Measurements from ENCODE around the gene YPEL5. TPM values are rescaled to one million over a fixed set of nuclear protein-coding genes. Genes with fewer than 3 reads are reported as not detected.

The YPEL5 gene
- total RNA-seq, 2 donors from 2014 or later = 83.9 to 103 TPM

- TF ChIP-seq CTCF (IDR thresholded peaks at IDR 0.05) = no peak
- Histone ChIP-seq H3K27me3 (replicated peaks; ENCODE audit: insufficient read depth) (no peaks in the 10 kb centered on the region), H3K9me3 (no peaks in the 10 kb centered on the region), H3K27ac (no peak overlapping the region), H3K36me3 (no peaks in the 10 kb centered on the region), H3K4me1 (ENCODE audit: control insufficient read depth in 1 of 2, low read depth in 2 of 2) (no peaks in the 10 kb centered on the region), H3K4me3 (no peak overlapping the region)
- DNase-seq (ENCODE audit: low spot score) (no peak), ATAC-seq (ENCODE audit: insufficient number of reproducible peaks, low FRiP score, low read depth) (no peak)
Measured at GRCh38 chr2:30172627-30173026, 25.8 kb downstream of the YPEL5 start.

- Histone ChIP-seq H3K4me1 (ENCODE audit: control insufficient read depth in 1 of 2, low read depth in 2 of 2) (no peaks in the 10 kb centered on the region), H3K4me3 (no peak overlapping the region), H3K27me3 (replicated peaks; ENCODE audit: insufficient read depth) (no peaks in the 10 kb centered on the region), H3K36me3 (no peaks in the 10 kb centered on the region), H3K9me3 (no peaks in the 10 kb centered on the region), H3K27ac (no peak overlapping the region)
- DNase-seq (ENCODE audit: low spot score) (no peak), ATAC-seq (ENCODE audit: insufficient number of reproducible peaks, low FRiP score, low read depth) (no peak)
- TF ChIP-seq CTCF (IDR thresholded peaks at IDR 0.05) = no peak
Measured at GRCh38 chr2:30177440-30177839, 30.6 kb downstream of the YPEL5 start.

GRCh38 chr2:30177956-30178355 lies 31.1 kb downstream of the YPEL5 start:
- no peak for ATAC-seq (ENCODE audit: insufficient number of reproducible peaks, low FRiP score, low read depth)
- H3K36me3 ChIP-seq = no peaks in the 10 kb centered on the region
- no peaks in the 10 kb centered on the region for H3K27me3 ChIP-seq (replicated peaks; ENCODE audit: insufficient read depth)
- no peaks in the 10 kb centered on the region for H3K9me3 ChIP-seq
- DNase-seq (ENCODE audit: low spot score) = no peak
- TF ChIP-seq CTCF (IDR thresholded peaks at IDR 0.05) = no peak
- H3K4me1 ChIP-seq (ENCODE audit: control insufficient read depth in 1 of 2, low read depth in 2 of 2) = no peaks in the 10 kb centered on the region
- H3K27ac ChIP-seq = no peak overlapping the region
- H3K4me3 ChIP-seq = no peak overlapping the region

GRCh38 chr2:30178618-30179434 lies 32.0 kb downstream of the YPEL5 start:
- no peak overlapping the region for H3K27ac ChIP-seq
- DNase-seq (ENCODE audit: low spot score) = no peak
- no peaks in the 10 kb centered on the region for H3K27me3 ChIP-seq (replicated peaks; ENCODE audit: insufficient read depth)
- no peaks in the 10 kb centered on the region for H3K9me3 ChIP-seq
- ATAC-seq (ENCODE audit: insufficient number of reproducible peaks, low FRiP score, low read depth) = no peak
- H3K4me3 ChIP-seq = no peak overlapping the region
- no peak for TF ChIP-seq CTCF (IDR thresholded peaks at IDR 0.05)
- no peaks in the 10 kb centered on the region for H3K4me1 ChIP-seq (ENCODE audit: control insufficient read depth in 1 of 2, low read depth in 2 of 2)
- H3K36me3 ChIP-seq = no peaks in the 10 kb centered on the region

GRCh38 chr2:30179536-30179935 lies 32.7 kb downstream of the YPEL5 start:
- no peaks in the 10 kb centered on the region for H3K4me1 ChIP-seq (ENCODE audit: control insufficient read depth in 1 of 2, low read depth in 2 of 2)
- TF ChIP-seq CTCF (IDR thresholded peaks at IDR 0.05) = no peak
- no peaks in the 10 kb centered on the region for H3K27me3 ChIP-seq (replicated peaks; ENCODE audit: insufficient read depth)
- ATAC-seq (ENCODE audit: insufficient number of reproducible peaks, low FRiP score, low read depth) (no peak), DNase-seq (ENCODE audit: low spot score) (no peak)
- H3K9me3 ChIP-seq = no peaks in the 10 kb centered on the region
- H3K4me3 ChIP-seq = no peak overlapping the region
- H3K27ac ChIP-seq = no peak overlapping the region
- no peaks in the 10 kb centered on the region for H3K36me3 ChIP-seq
